ENCODE results near the gene ZMAT3.

The ZMAT3 gene

GRCh38 chr3:179005213-179005612 lies 66.4 kb downstream of the ZMAT3 start:
- no peak for DNase-seq (ENCODE audit: low read depth)
- no peak overlapping the region for H3K4me3 ChIP-seq (ENCODE audit: low read depth, low read length)
- no peak for TF ChIP-seq CTCF (IDR thresholded peaks at IDR 0.05; ENCODE audit: low read depth, low read length, missing control alignments)

GRCh38 chr3:179000659-179001058 lies 71.0 kb downstream of the ZMAT3 start:
- DNase-seq (ENCODE audit: low read depth), result no peak
- no peak overlapping the region for H3K4me3 ChIP-seq (ENCODE audit: low read depth, low read length)
- no peak for TF ChIP-seq CTCF (IDR thresholded peaks at IDR 0.05; ENCODE audit: low read depth, low read length, missing control alignments)

GRCh38 chr3:179000144-179000543 lies 71.5 kb downstream of the ZMAT3 start:
- no peak overlapping the region for H3K4me3 ChIP-seq (ENCODE audit: low read depth, low read length)
- no peak for DNase-seq (ENCODE audit: low read depth)
- no peak for TF ChIP-seq CTCF (IDR thresholded peaks at IDR 0.05; ENCODE audit: low read depth, low read length, missing control alignments)

- no peak for DNase-seq (ENCODE audit: low read depth)
- TF ChIP-seq CTCF (IDR thresholded peaks at IDR 0.05; ENCODE audit: low read depth, low read length, missing control alignments), result no peak
- no peak overlapping the region for H3K4me3 ChIP-seq (ENCODE audit: low read depth, low read length)
Observed at GRCh38 chr3:178996399-178996798, 75.2 kb downstream of the ZMAT3 start.

- no peak for TF ChIP-seq CTCF (IDR thresholded peaks at IDR 0.05; ENCODE audit: low read depth, low read length, missing control alignments)
- no peak overlapping the region for H3K4me3 ChIP-seq (ENCODE audit: low read depth, low read length)
- DNase-seq (ENCODE audit: low read depth), result no peak
Observed at GRCh38 chr3:178990293-178990692, 81.3 kb downstream of the ZMAT3 start.

GRCh38 chr3:178989821-178990220 lies 81.8 kb downstream of the ZMAT3 start:
- H3K4me3 ChIP-seq (ENCODE audit: low read depth, low read length), result no peak overlapping the region
- TF ChIP-seq CTCF (IDR thresholded peaks at IDR 0.05; ENCODE audit: low read depth, low read length, missing control alignments), result no peak
- DNase-seq (ENCODE audit: low read depth), result no peak

GRCh38 chr3:178987745-178988144 lies 83.9 kb downstream of the ZMAT3 start:
- no peak for TF ChIP-seq CTCF (IDR thresholded peaks at IDR 0.05; ENCODE audit: low read depth, low read length, missing control alignments)

More at GRCh38 chr3:178987745-178988144, 83.9 kb downstream of the ZMAT3 start:
- no peak for DNase-seq (ENCODE audit: low read depth)
- H3K4me3 ChIP-seq (ENCODE audit: low read depth, low read length), result no peak overlapping the region
